A549 (cell line): Measurements from ENCODE around the gene ARHGEF37.

ENCODE experiments used
- CEBPB ChIP-seq, 2 experiments: fragments of >200 bp in 1 of 2; sonication (Bioruptor Twin) in 1 of 2; formaldehyde crosslinking in 1 of 2; IDR thresholded peaks; 2 replicates each; pipeline ENCODE4 v1.6.1; 2012 to 2016
- CHD4 ChIP-seq: fragments of 200-600 bp; sonication (generic); IDR thresholded peaks from 2 replicates; pipeline ENCODE4 v1.6.1; 2016; ENCODE audit warnings: antibody characterized with exemption, mild to moderate bottlenecking, borderline replicate concordance
- CTCF ChIP-seq: fragments of >200 bp; sonication (Bioruptor Twin); formaldehyde crosslinking; IDR thresholded peaks from 3 replicates; pipeline ENCODE4 v1.5.1; 2016
- EP300 ChIP-seq, 2 experiments: fragments of >200 bp; sonication (Bioruptor Twin); formaldehyde crosslinking; IDR thresholded peaks; 2 replicates in 1 of 2; 3 replicates in 1 of 2; pipeline ENCODE4 v1.6.1; 2016 to 2017
- HEYL ChIP-seq: fragments of 250-450 bp; sonication (Bioruptor Pico); IDR thresholded peaks from 2 replicates; pipeline ENCODE4 v1.8.0; 2021; ENCODE audit warnings: mild to moderate bottlenecking, moderate library complexity
- MYC ChIP-seq: IDR thresholded peaks from 2 replicates; pipeline ENCODE4 v1.6.1; 2012; ENCODE audit warnings: mild to moderate bottlenecking, inconsistent platforms, low read length, improper control_type of control experiment, borderline replicate concordance
- NR3C1 ChIP-seq: fragments of >200 bp; sonication (Bioruptor Twin); formaldehyde crosslinking; IDR thresholded peaks from 3 replicates; pipeline ENCODE4 v1.6.1; 2017
- PHF8 ChIP-seq: fragments of 200-600 bp; sonication (generic); IDR thresholded peaks from 2 replicates; pipeline ENCODE4 v1.6.1; 2016; ENCODE audit warnings: low read depth, mild to moderate bottlenecking, antibody characterized with exemption, moderate library complexity, borderline replicate concordance
- POLR2A ChIP-seq: IDR thresholded peaks from 2 replicates; pipeline ENCODE4 v1.6.1; 2012; ENCODE audit warnings: mild to moderate bottlenecking, low read length
- RFX5 ChIP-seq: fragments of 450-650 bp; IDR thresholded peaks from 2 replicates; pipeline ENCODE4 v1.7.1; 2014; ENCODE audit warnings: antibody characterized with exemption, mild to moderate bottlenecking, moderate library complexity
- SREBF2 ChIP-seq: fragments of 450-650 bp; IDR thresholded peaks from 2 replicates; pipeline ENCODE4 v1.6.1; 2014; ENCODE audit warnings: mild to moderate bottlenecking, moderate library complexity
- USF2 ChIP-seq: fragments of 450-650 bp; IDR thresholded peaks from 2 replicates; pipeline ENCODE4 v1.6.1; 2014; ENCODE audit warnings: antibody characterized with exemption
- ZFP36 ChIP-seq: fragments of 450-650 bp; IDR thresholded peaks from 2 replicates; pipeline ENCODE4 v1.6.1; 2014; ENCODE audit warnings: borderline replicate concordance; ENCODE audit not compliant: partially characterized antibody

- TF ChIP-seq POLR2A (no peak), ZFP36 (no peak), CTCF (no peak), NR3C1 (no peak), USF2 (no peak), MYC (no peak), CHD4 (no peak), HEYL (CRISPR knock-in tag) (no peak), SREBF2 (no peak), CEBPB (IDR thresholded peaks at IDR 0.05) (no peak), EP300 (IDR thresholded peaks at IDR 0.05) (no peak), PHF8 (no peak), RFX5 (no peak)
Observed at GRCh38 chr5:149609640-149610219, 28.4 kb downstream of the ARHGEF37 start.
